Central memory CD8-positive, alpha-beta T cell (primary cell): ENCODE data around the gene FBXO46.
A peak's percentile ranks its signal among the peaks of the same experiment; 100 is the strongest.

Experiments
- ATAC-seq: fragments of 150-1000 bp; cut with Tn5 transposase; replicated peaks from 2 replicates; pipeline ENCODE4 v1.10.0; 2022; ENCODE audit warnings: mild to moderate bottlenecking, moderate FRiP score, moderate number of reproducible peaks; ENCODE audit not compliant: poor library complexity, severe bottlenecking; ENCODE audit errors: extremely low read depth
- DNase-seq, 2 donors: peaks; one replicate each; pipeline ENCODE4 v3.0.0; 2021; ENCODE audit warnings: low spot score in 2 of 2
- H3K27ac Mint-ChIP-seq: one replicate; pipeline ENCODE4 v1.8.0; 2022; ENCODE audit warnings: low read depth, mild to moderate bottlenecking, moderate library complexity, mixed read lengths
- H3K27me3 Mint-ChIP-seq: one replicate; pipeline ENCODE4 v1.8.0; 2022; ENCODE audit warnings: mixed read lengths
- H3K36me3 Mint-ChIP-seq: one replicate; pipeline ENCODE4 v1.8.0; 2022; ENCODE audit warnings: mild to moderate bottlenecking, moderate library complexity, mixed read lengths; ENCODE audit not compliant: insufficient read depth
- H3K4me1 Mint-ChIP-seq: one replicate; pipeline ENCODE4 v1.8.0; 2022; ENCODE audit warnings: mixed read lengths
- H3K4me3 Mint-ChIP-seq: one replicate; pipeline ENCODE4 v1.8.0; 2022; ENCODE audit warnings: mild to moderate bottlenecking, moderate library complexity, mixed read lengths
- H3K9me3 Mint-ChIP-seq: one replicate; pipeline ENCODE4 v1.8.0; 2022; ENCODE audit warnings: mixed read lengths

FBXO46 gene

DNA sequence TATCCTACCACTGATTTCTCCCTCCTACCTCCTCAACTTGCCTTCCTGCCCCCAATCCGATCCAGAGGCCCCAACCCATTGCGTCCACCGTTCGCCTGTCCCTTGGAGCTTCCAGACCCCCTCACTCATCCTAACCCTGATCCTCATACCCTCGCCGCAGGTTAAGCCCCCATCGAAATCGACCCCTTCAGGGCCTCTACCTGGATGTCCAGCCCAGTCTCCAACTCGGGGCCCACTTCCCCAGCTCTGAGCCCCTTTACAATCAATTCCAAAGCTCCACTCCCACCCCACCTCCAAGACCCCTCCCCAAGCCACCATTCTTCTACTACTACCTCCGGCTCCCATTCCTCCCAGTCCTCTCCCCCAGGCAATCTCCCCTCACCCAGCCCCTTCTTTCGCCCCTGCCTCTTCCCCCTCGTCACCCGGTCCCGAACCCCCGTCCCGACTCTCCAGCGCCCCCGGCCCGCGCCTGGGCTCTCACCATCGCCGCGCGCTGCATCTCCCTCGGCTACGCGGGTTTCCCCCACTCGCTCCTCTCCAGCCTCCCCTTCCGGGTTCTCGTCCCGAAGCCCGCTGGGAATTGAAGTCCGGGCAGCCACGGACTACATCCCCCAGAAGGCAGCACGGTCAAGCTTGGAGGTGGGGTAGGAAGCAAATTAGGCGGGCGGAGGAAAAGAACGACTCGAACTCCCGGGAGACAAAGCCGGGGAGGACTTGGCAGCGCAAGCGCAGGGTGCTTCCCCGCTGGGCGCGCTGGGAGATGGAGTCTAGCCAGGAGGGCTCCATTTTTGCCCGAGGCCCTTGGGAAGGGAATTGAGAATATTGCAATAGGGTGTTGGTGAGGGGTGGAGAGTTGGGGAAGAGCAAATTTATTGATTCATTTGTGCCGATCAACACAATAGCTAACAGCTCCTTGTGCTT lies at the start of gene FBXO46:
Gene FBXO46 (minus strand): TSS at position 529 of the 921 bp plus-strand sequence. CDS start 17,401 bp downstream, outside the sequence.
- H3K36me3 Mint-ChIP-seq = peaks cover 11% of the 10 kb centered on the region
- peaks cover 28% of the 10 kb centered on the region for H3K4me1 Mint-ChIP-seq
- no peaks in the 10 kb centered on the region for H3K27me3 Mint-ChIP-seq
- peak; percentile 100 for ATAC-seq
- no peaks in the 10 kb centered on the region for H3K9me3 Mint-ChIP-seq
- peak; percentile 81 to 86 for DNase-seq
- H3K4me3 Mint-ChIP-seq = peak within 1 kb of the TSS; percentile 91
- H3K27ac Mint-ChIP-seq = peak within 1 kb of the TSS; percentile 95

- peaks cover 27% of the 10 kb centered on the region for H3K4me1 Mint-ChIP-seq
- H3K36me3 Mint-ChIP-seq = peaks cover 5% of the 10 kb centered on the region
- peak overlapping the region; percentile 72 for H3K4me3 Mint-ChIP-seq
- no peak for ATAC-seq
- H3K27me3 Mint-ChIP-seq = peaks cover 9% of the 10 kb centered on the region
- DNase-seq = no peak
- H3K9me3 Mint-ChIP-seq = no peaks in the 10 kb centered on the region
- H3K27ac Mint-ChIP-seq = no peak overlapping the region
These were observed 49.4 kb upstream of the FBXO46 start for GRCh38 chr19:45780146-45780447.

DNA sequence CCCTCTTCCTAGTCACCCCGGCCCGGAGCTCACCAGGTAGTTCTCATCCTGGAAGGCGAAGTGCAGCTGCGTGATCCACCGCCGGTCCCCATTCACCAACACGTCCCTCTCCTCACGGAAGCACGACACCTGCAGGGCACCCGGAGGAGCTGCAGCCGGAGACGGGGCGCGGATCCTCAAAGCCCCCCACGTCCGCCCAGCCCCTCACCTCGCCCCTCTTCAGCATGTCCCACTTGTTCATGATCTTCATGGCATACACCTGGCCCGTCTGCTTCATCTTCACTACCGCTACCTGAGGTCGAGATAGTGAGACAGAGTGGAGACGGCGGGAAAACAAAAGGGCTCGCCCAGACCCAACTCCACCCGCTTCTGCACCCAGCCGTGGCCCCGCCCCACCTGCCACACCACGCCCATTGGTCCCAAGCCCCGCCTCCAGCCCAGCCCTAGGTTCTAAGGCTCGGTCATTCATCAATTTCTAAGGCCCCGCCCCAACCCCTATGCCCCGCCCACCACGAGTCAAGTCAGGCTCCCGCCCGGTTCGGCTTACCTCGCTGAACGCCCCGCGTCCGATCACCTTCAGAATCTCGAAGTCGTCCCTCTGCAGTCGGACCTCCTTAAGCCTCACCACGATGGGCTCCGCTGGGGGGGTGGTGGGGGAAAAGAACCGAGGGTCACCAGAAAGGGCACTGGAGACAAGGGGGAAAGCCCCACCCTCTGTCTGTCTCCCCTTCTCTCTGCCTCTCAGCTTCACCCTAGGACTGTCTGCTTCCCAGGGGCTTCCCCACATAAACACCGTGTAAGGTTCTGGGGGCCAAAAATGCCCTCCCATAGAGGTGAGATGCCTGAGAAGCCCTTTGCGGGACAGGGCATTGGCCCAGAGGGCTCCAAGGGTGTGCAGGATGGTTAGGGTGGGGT lies 48.8 kb upstream of the FBXO46 start:
- Mint-ChIP-seq H3K27ac (peak overlapping the region; percentile 36), H3K36me3 (peaks cover 7% of the 10 kb centered on the region), H3K27me3 (peaks cover 9% of the 10 kb centered on the region), H3K9me3 (no peaks in the 10 kb centered on the region), H3K4me1 (peaks cover 27% of the 10 kb centered on the region), H3K4me3 (peak overlapping the region; percentile 72)
- ATAC-seq = peak; percentile 79
- DNase-seq = peak; percentile 68 to 76

DNA sequence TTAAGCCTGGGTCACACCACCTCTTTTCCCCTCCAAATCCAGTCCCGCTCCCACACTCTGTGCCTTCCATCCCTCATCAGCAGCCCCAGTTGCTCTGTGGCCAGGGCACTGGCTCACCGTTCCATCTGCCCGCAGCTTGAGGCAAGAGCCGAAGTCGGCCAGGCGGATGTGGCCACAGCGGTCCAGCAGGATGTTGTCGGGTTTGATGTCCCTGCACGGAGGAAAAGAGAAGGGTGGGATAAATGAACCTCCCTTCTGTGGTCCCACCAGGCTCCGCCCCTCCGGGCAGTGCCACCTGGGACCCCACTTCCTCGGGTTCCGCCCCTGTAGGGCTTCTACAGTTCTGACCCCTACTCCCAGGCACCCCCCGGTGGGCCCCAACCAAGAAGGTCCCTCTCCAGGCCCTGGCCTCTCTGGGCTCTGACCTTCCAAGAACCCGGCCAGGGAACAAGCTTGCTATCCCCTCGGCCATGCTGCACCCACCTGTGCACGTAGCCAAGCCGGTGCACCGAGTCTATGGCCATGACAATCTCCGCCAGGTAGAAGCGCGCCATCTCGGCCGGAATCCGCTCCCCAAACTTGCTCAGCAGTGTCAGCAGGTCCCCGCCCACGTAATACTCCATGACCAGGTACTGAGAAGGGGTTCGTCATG lies 47.4 kb upstream of the FBXO46 start:
- DNase-seq = no peak
- Mint-ChIP-seq H3K9me3 (no peaks in the 10 kb centered on the region), H3K27ac (no peak overlapping the region), H3K36me3 (peaks cover 6% of the 10 kb centered on the region), H3K4me3 (no peak overlapping the region), H3K27me3 (peaks cover 9% of the 10 kb centered on the region), H3K4me1 (peaks cover 27% of the 10 kb centered on the region)
- no peak for ATAC-seq

DNA sequence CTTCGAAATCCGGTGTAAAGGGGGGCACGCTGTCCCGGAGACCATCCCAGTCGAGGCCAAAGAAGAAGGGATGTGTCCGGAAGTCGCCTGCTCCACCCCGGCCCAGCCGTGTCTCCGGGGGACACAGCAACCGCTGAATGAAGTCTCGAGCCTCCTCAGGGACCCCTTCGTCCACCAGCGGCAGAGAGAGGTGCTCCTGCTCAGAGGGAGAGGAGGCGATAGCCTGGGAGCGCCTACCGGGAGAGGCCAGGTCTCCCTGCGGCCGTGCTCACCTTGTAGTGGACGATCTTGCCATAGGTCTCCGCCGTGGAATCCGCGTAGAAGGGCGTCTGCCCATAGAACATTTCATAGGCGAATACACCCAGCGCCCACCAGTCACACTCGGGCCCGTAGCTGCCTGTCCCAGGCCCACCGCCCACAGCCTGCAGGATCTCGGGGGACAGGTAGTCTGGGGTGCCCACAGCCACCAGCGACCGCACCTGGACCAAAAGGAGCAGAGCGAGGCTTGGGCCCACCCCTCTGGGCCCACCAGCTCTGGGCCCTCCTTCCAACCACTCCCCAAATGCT lies 46.8 kb upstream of the FBXO46 start:
- H3K27ac Mint-ChIP-seq = no peak overlapping the region
- no peak overlapping the region for H3K4me3 Mint-ChIP-seq
- H3K4me1 Mint-ChIP-seq = peaks cover 27% of the 10 kb centered on the region
- ATAC-seq (no peak), DNase-seq (no peak)
- H3K36me3 Mint-ChIP-seq = peaks cover 10% of the 10 kb centered on the region
- peaks cover 9% of the 10 kb centered on the region for H3K27me3 Mint-ChIP-seq
- H3K9me3 Mint-ChIP-seq = no peaks in the 10 kb centered on the region

GRCh38 chr19:45774765-45775164 lies 44.1 kb upstream of the FBXO46 start:
- Mint-ChIP-seq H3K4me1 (peaks cover 29% of the 10 kb centered on the region), H3K36me3 (peaks cover 18% of the 10 kb centered on the region), H3K4me3 (no peak overlapping the region), H3K27ac (no peak overlapping the region), H3K9me3 (no peaks in the 10 kb centered on the region), H3K27me3 (peaks cover 9% of the 10 kb centered on the region)
- DNase-seq (no peak), ATAC-seq (no peak)

DNA sequence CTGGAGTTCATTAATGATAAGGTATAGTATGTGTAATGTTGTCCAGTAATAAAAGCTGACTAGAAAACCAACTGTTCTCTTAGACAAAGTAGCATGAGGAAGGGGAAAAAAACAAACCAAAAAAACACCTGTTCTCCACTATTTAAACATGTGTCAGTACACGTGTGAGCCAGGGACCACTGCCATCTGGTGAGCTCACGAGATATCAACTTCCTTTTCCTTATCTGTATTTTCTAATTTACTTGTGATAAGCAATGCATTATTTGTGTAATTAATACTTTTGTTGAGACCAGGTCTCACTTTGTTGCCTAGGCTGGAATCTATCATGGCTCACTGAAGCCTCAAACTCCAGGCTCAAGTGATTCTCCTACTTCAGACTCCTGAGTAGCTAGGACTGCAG lies 42.7 kb upstream of the FBXO46 start:
- no peaks in the 10 kb centered on the region for H3K27me3 Mint-ChIP-seq
- DNase-seq = no peak
- no peak overlapping the region for H3K27ac Mint-ChIP-seq
- peaks cover 28% of the 10 kb centered on the region for H3K36me3 Mint-ChIP-seq
- ATAC-seq = no peak
- no peak overlapping the region for H3K4me3 Mint-ChIP-seq
- peaks cover 24% of the 10 kb centered on the region for H3K4me1 Mint-ChIP-seq
- no peaks in the 10 kb centered on the region for H3K9me3 Mint-ChIP-seq

GRCh38 chr19:45772912-45773311 lies 42.2 kb upstream of the FBXO46 start:
- Mint-ChIP-seq H3K27me3 (no peaks in the 10 kb centered on the region), H3K36me3 (peaks cover 28% of the 10 kb centered on the region)
- no peak for ATAC-seq

DNA sequence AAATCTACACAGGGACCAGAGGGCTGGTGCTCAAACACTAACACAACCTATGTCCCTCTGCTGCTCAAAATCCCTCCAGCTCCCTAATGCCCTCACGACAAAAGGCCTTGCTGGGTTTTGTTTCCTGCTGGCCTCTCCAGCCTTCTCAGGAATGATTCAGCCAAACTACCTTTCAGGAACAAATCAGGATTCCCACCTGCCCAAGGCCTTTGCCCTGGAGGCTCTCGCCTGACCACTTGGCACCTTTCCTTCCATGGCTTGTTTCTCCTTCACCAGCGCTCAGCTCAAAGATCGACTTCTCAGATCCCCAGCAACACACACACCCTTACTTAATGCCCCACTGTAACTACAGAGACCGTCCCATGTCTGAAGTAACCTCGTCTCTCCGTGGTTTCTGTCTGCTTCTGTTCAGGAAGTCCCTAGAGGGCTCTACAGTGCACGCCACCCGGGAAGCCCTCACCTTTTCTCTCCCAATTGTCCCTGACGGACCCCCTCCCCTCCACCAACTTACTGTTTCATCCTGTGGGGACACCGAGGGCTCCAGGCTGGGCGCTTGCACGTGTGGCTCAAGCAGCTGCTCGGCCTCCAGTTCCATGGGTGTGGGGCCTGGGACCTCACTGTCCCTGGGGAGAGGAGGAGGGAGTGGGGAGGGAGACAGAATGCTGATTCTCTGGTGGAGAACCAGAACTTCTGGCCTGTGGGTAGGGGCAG lies 41.6 kb upstream of the FBXO46 start:
- Mint-ChIP-seq H3K9me3 (no peaks in the 10 kb centered on the region), H3K27ac (peak overlapping the region; percentile 48), H3K4me1 (peaks cover 23% of the 10 kb centered on the region), H3K27me3 (no peaks in the 10 kb centered on the region), H3K36me3 (peaks cover 29% of the 10 kb centered on the region), H3K4me3 (no peak overlapping the region)
- ATAC-seq (no peak), DNase-seq (no peak)

More at GRCh38 chr19:45772912-45773311, 42.2 kb upstream of the FBXO46 start:
- Mint-ChIP-seq H3K4me3 (no peak overlapping the region), H3K27ac (no peak overlapping the region), H3K4me1 (peaks cover 23% of the 10 kb centered on the region), H3K9me3 (no peaks in the 10 kb centered on the region)
- DNase-seq = no peak

DNA sequence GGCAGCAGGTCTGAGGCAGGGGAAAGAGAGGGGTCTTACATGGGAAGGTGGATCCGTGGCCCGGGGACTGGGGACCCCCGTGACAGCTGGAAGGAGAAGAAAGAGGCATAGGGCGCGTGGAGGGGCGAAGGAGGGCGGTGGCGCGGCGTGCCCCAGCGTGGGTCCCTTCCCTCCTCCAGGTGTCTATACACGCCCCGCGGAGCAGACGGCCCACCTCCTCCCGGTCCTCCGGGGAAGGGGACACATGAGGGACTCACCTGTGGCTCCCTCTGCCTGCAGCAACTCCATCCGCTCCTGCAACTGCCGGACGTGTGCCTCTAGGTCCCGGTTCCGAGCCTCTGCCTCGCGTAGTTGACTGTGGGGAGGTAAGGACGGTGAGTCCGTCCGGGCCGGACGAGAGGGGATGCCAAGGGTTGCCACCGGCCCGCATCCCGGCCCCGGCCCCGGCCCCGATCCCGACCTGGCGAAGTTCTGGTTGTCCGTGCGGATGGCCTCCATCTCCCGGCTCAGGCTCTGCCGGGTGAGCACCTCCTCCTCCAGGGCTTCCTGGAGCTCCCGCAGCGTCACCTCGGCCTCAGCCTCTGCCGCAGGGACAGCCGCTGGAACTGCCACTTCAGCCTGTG lies 40.7 kb upstream of the FBXO46 start:
- Mint-ChIP-seq H3K27ac (no peak overlapping the region), H3K36me3 (peaks cover 31% of the 10 kb centered on the region), H3K9me3 (no peaks in the 10 kb centered on the region), H3K4me3 (peak overlapping the region; percentile 86), H3K27me3 (no peaks in the 10 kb centered on the region), H3K4me1 (peaks cover 23% of the 10 kb centered on the region)
- no peak for DNase-seq
- ATAC-seq = no peak
